Occipital lobe (tissue), 2 donors: Measurements from ENCODE around the gene CEP128. TPM values are rescaled to one million over a fixed set of nuclear protein-coding genes. Genes with fewer than 3 reads are reported as not detected.
"Not testable (repeated sequence)": the region's sequence is repeated elsewhere in the genome, so short reads cannot be mapped to it uniquely, and the experiment has no call there.

Experiments used
- DNase-seq: peaks from one replicate; lab custom pipeline; 2025; lab: John Stamatoyannopoulos, UW
- total RNA-seq: library from RNA; depleted of rRNA; stranded (reverse); fragments of >200 nt; gene quantifications from one replicate; pipeline ENCODE4 v1.2.3, GENCODE V29; 2014

Gene CEP128
- total RNA-seq, 1 donor from 2014 or later: 38.2 TPM

- DNase-seq: not testable (repeated sequence)
Measured at GRCh38 chr14:80953211-80953610, 11.7 kb upstream of the CEP128 start.

- DNase-seq: no peak
Measured at GRCh38 chr14:80951491-80951890, 10.0 kb upstream of the CEP128 start.

- DNase-seq: no peak
Measured at GRCh38 chr14:80948291-80948690, 6.8 kb upstream of the CEP128 start.

- no peak for DNase-seq
Measured at GRCh38 chr14:80946797-80947196, 5.3 kb upstream of the CEP128 start.

GRCh38 chr14:80946187-80946586 lies 4.6 kb upstream of the CEP128 start:
- no peak for DNase-seq

- no peak for DNase-seq
Measured at GRCh38 chr14:80944861-80945617, 3.5 kb upstream of the CEP128 start.

- no peak for DNase-seq
Measured at GRCh38 chr14:80942191-80942600, 658 bp upstream of the CEP128 start.

- no peak for DNase-seq
Measured at GRCh38 chr14:80940146-80940545, 1.4 kb downstream of the CEP128 start.

GRCh38 chr14:80933686-80934085 lies 7.9 kb downstream of the CEP128 start:
- DNase-seq: no peak

GRCh38 chr14:80933282-80933681 lies 8.3 kb downstream of the CEP128 start:
- DNase-seq: no peak

GRCh38 chr14:80930836-80931389 lies 10.6 kb downstream of the CEP128 start:
- DNase-seq: no peak

GRCh38 chr14:80930095-80930494 lies 11.4 kb downstream of the CEP128 start:
- no peak for DNase-seq

- no peak for DNase-seq
Measured at GRCh38 chr14:80927083-80927989, 14.2 kb downstream of the CEP128 start.

- no peak for DNase-seq
Measured at GRCh38 chr14:80926397-80927082, 15.0 kb downstream of the CEP128 start.

- DNase-seq: no peak
Measured at GRCh38 chr14:80924365-80925103, 17.0 kb downstream of the CEP128 start.

GRCh38 chr14:80923368-80923767 lies 18.2 kb downstream of the CEP128 start:
- no peak for DNase-seq

GRCh38 chr14:80919622-80920021 lies 21.9 kb downstream of the CEP128 start:
- no peak for DNase-seq

GRCh38 chr14:80912013-80912412 lies 29.5 kb downstream of the CEP128 start:
- not testable (repeated sequence) for DNase-seq

GRCh38 chr14:80906946-80907345 lies 34.6 kb downstream of the CEP128 start:
- no peak for DNase-seq

GRCh38 chr14:80906336-80906735 lies 35.2 kb downstream of the CEP128 start:
- no peak for DNase-seq

- no peak for DNase-seq
Measured at GRCh38 chr14:80902608-80903007, 38.9 kb downstream of the CEP128 start.
